Naive thymus-derived CD4-positive, alpha-beta T cell (primary cell): Measurements from ENCODE around the gene ATCAY. TPM values are rescaled to one million over a fixed set of nuclear protein-coding genes. Genes with fewer than 3 reads are reported as not detected.
A peak's percentile ranks its signal among the peaks of the same experiment; 100 is the strongest.
"Not testable (repeated sequence)": the region's sequence is repeated elsewhere in the genome, so short reads cannot be mapped to it uniquely, and the experiment has no call there.

Experiments used
- ATAC-seq: fragments of 150-1000 bp; cut with Tn5 transposase; 2 replicates; pipeline ENCODE4 v1.10.0; 2021; ENCODE audit warnings: mild to moderate bottlenecking, moderate library complexity
- CTCF ChIA-PET: fragments of 350-600 bp; sonication (Branson Sonifier 250); formaldehyde crosslinking; loops from one replicate; lab custom pipeline; 2021; ENCODE audit warnings: antibody characterized with exemption; lab: Charles Lee
- POLR2A ChIA-PET: fragments of 350-600 bp; sonication (Branson Sonifier 250); formaldehyde crosslinking; loops from one replicate; lab custom pipeline; 2021; ENCODE audit warnings: antibody characterized with exemption, inconsistent platforms; lab: Charles Lee
- DNase-seq, 9 donors: peaks; one replicate each; pipeline versions ENCODE4 v3.0.0 to v3.0.0-alpha.2; 2020 to 2022; ENCODE audit warnings: mixed read lengths in 1 of 9
- H3K27ac ChIP-seq: one replicate; pipeline ENCODE4 v1.7.0; 2013; ENCODE audit warnings: mild to moderate bottlenecking, low read depth, low read length, moderate library complexity
- H3K27me3 ChIP-seq, 2 donors: one replicate each; pipeline ENCODE4 v1.7.0; 2013; ENCODE audit warnings: low read length in 2 of 2, mild to moderate bottlenecking in 2 of 2, moderate library complexity in 2 of 2; ENCODE audit not compliant: control insufficient read depth in 2 of 2, insufficient read depth in 2 of 2
- H3K36me3 ChIP-seq, 3 experiments: 1 replicate in 2 of 3; 2 replicates in 1 of 3; pipeline ENCODE4 v1.7.0; 2013; ENCODE audit warnings: low read length in 3 of 3, mild to moderate bottlenecking in 3 of 3, moderate library complexity in 1 of 3; ENCODE audit not compliant: insufficient read depth in 3 of 3, control insufficient read depth in 2 of 3
- H3K4me1 ChIP-seq, 2 donors: one replicate each; pipeline ENCODE4 v1.7.0; 2013; ENCODE audit warnings: low read length in 2 of 2, mild to moderate bottlenecking in 2 of 2, moderate library complexity in 1 of 2; ENCODE audit not compliant: control insufficient read depth in 2 of 2, insufficient read depth in 2 of 2
- H3K4me3 ChIP-seq: 2 replicates; pipeline ENCODE4 v1.7.0; 2013; ENCODE audit warnings: mild to moderate bottlenecking, low read length
- H3K9me3 ChIP-seq, 3 experiments: 1 replicate in 2 of 3; 2 replicates in 1 of 3; pipeline ENCODE4 v1.7.0; 2013; ENCODE audit warnings: low read length in 3 of 3; ENCODE audit not compliant: control insufficient read depth in 2 of 3
- H3K27ac Mint-ChIP-seq, 9 donors: one replicate each; pipeline ENCODE4 v1.8.0; 2020 to 2022; ENCODE audit warnings: mixed read lengths in 9 of 9, mild to moderate bottlenecking in 8 of 9, moderate library complexity in 5 of 9, inconsistent platforms in 2 of 9
- H3K27me3 Mint-ChIP-seq, 5 donors: one replicate each; pipeline ENCODE4 v1.8.0; 2021 to 2022; ENCODE audit warnings: mixed read lengths in 5 of 5, mild to moderate bottlenecking in 1 of 5
- H3K36me3 Mint-ChIP-seq, 5 donors: one replicate each; pipeline ENCODE4 v1.8.0; 2020 to 2022; ENCODE audit warnings: mixed read lengths in 5 of 5, mild to moderate bottlenecking in 3 of 5, inconsistent platforms in 1 of 5
- H3K4me1 Mint-ChIP-seq, 7 donors: one replicate each; pipeline ENCODE4 v1.8.0; 2020 to 2022; ENCODE audit warnings: mixed read lengths in 7 of 7, mild to moderate bottlenecking in 3 of 7, inconsistent platforms in 1 of 7
- H3K4me3 Mint-ChIP-seq, 10 donors: one replicate each; pipeline ENCODE4 v1.8.0; 2020 to 2022; ENCODE audit warnings: mild to moderate bottlenecking in 10 of 10, mixed read lengths in 10 of 10, moderate library complexity in 6 of 10, inconsistent platforms in 2 of 10
- H3K9me3 Mint-ChIP-seq, 11 donors: one replicate each; pipeline ENCODE4 v1.8.0; 2020 to 2022; ENCODE audit warnings: mixed read lengths in 11 of 11, mild to moderate bottlenecking in 4 of 11, inconsistent platforms in 1 of 11, moderate library complexity in 1 of 11
- intact Hi-C, 2 donors: fragments of 100-400 bp; cut with micrococcal nuclease; formaldehyde crosslinking; loops; one replicate each; pipeline ENCODE4 v1.15.1; 2023
- polyA plus RNA-seq, 2 donors: library from polyadenylated mRNA; unstranded; fragments of 300-500 nt; fragmentation: Illumina TruSeq; gene quantifications; one replicate each; pipeline ENCODE4 v1.2.3, GENCODE V29; 2021
- total RNA-seq, 6 experiments: library from RNA in 5 of 6; stranded (reverse) in 5 of 6; gene quantifications; 1 replicate in 5 of 6; 2 replicates in 1 of 6; pipeline ENCODE4 v1.2.3 and lab custom pipeline; 2021 to 2026

ATCAY gene
- total and polyA plus RNA-seq, 7 experiments from 2014 or later = not detected

GRCh38 chr19:3961007-3961406 is 80.5 kb downstream of the ATCAY start:
- H3K27me3 ChIP-seq = no peaks in the 10 kb centered on the region
- peaks cover 0 to 17% (median 0%) of the 10 kb centered on the region in 5 donors for H3K36me3 Mint-ChIP-seq
- H3K36me3 ChIP-seq = peaks cover 0 to 86% (median 4%) of the 10 kb centered on the region in 3 experiments
- intact Hi-C loops = no loop called here
- H3K4me1 ChIP-seq = no peaks in the 10 kb centered on the region
- no peaks in the 10 kb centered on the region for H3K9me3 Mint-ChIP-seq
- DNase-seq = no peak
- ChIA-PET POLR2A (interaction anchor here (0.7 kb wide), 1 partner anchor 244 kb away, joined by 8 read pairs; no protein-coding TSS in a partner anchor), CTCF (interaction anchor here (0.7 kb wide), 1 partner anchor 562 kb away, joined by 3 read pairs; no protein-coding TSS in a partner anchor)
- no peak overlapping the region for H3K4me3 Mint-ChIP-seq
- no peak overlapping the region for H3K4me3 ChIP-seq
- no peak overlapping the region for H3K27ac Mint-ChIP-seq
- no peak overlapping the region for H3K27ac ChIP-seq
- no peaks in the 10 kb centered on the region for H3K27me3 Mint-ChIP-seq
- peaks cover 0 to 2% (median 0%) of the 10 kb centered on the region in 7 donors for H3K4me1 Mint-ChIP-seq
- no peaks in the 10 kb centered on the region for H3K9me3 ChIP-seq
- no peak for ATAC-seq

- CTCF ChIA-PET = no interaction called here
- H3K4me3 Mint-ChIP-seq = no peak overlapping the region
- DNase-seq (no peak), ATAC-seq (no peak)
- no peak overlapping the region for H3K4me3 ChIP-seq
- H3K9me3 ChIP-seq = no peaks in the 10 kb centered on the region
- POLR2A ChIA-PET = interaction anchor here (0.6 to 1.2 kb wide), 2 partner anchors 12 to 625 kb away, joined by 3 read pairs; no protein-coding TSS in a partner anchor
- peaks cover 0 to 16% (median 2%) of the 10 kb centered on the region in 5 donors for H3K36me3 Mint-ChIP-seq
- H3K27ac Mint-ChIP-seq = no peak overlapping the region
- H3K9me3 Mint-ChIP-seq = no peaks in the 10 kb centered on the region
- intact Hi-C loops = no loop called here
- H3K4me1 Mint-ChIP-seq = peaks cover 0 to 12% (median 8%) of the 10 kb centered on the region in 7 donors
- no peaks in the 10 kb centered on the region for H3K27me3 Mint-ChIP-seq
- no peaks in the 10 kb centered on the region for H3K4me1 ChIP-seq
- H3K36me3 ChIP-seq = peaks cover 0 to 87% (median 4%) of the 10 kb centered on the region in 3 experiments
- no peaks in the 10 kb centered on the region for H3K27me3 ChIP-seq
- H3K27ac ChIP-seq = no peak overlapping the region
These were observed 83.2 kb downstream of the ATCAY start for GRCh38 chr19:3963458-3964255.

GRCh38 chr19:3964256-3965194 is 84.0 kb downstream of the ATCAY start:
- CTCF ChIA-PET = no interaction called here
- no peak for DNase-seq

GRCh38 chr19:3966051-3967017 is 85.8 kb downstream of the ATCAY start:
- ChIA-PET POLR2A (no interaction called here), CTCF (no interaction called here)

More at GRCh38 chr19:3964256-3965194, 84.0 kb downstream of the ATCAY start:
- H3K4me1 ChIP-seq = peaks cover 2 to 4% of the 10 kb centered on the region in 2 donors
- no peaks in the 10 kb centered on the region for H3K27me3 ChIP-seq
- Mint-ChIP-seq H3K36me3 (peaks cover 0 to 16% (median 4%) of the 10 kb centered on the region in 5 donors), H3K4me3 (no peak overlapping the region), H3K9me3 (no peaks in the 10 kb centered on the region), H3K4me1 (peaks cover 3 to 18% (median 15%) of the 10 kb centered on the region in 7 donors), H3K27ac (no peak overlapping the region), H3K27me3 (no peaks in the 10 kb centered on the region)
- H3K36me3 ChIP-seq = peaks cover 0 to 87% (median 4%) of the 10 kb centered on the region in 3 experiments
- H3K9me3 ChIP-seq = no peaks in the 10 kb centered on the region
- H3K27ac ChIP-seq = no peak overlapping the region
- no peak overlapping the region for H3K4me3 ChIP-seq
- intact Hi-C loops = no loop called here
- POLR2A ChIA-PET = interaction anchor here (0.6 kb wide), 1 partner anchor 626 kb away, joined by 3 read pairs; no protein-coding TSS in a partner anchor
- no peak for ATAC-seq

GRCh38 chr19:3967983-3968382 is 87.5 kb downstream of the ATCAY start:
- H3K27me3 Mint-ChIP-seq, H3K27me3 ChIP-seq, ATAC-seq, intact Hi-C loops, H3K4me3 ChIP-seq, DNase-seq, H3K27ac Mint-ChIP-seq, H3K27ac ChIP-seq, H3K9me3 Mint-ChIP-seq, H3K9me3 ChIP-seq, POLR2A ChIA-PET: not testable (repeated sequence)
- H3K4me3 Mint-ChIP-seq = peak overlapping the region in 1 of 10 donors; percentile 59
- peaks cover 13 to 34% (median 29%) of the 10 kb centered on the region in 7 donors for H3K4me1 Mint-ChIP-seq
- H3K36me3 ChIP-seq = peaks cover 0 to 60% (median 0%) of the 10 kb centered on the region in 3 experiments
- H3K36me3 Mint-ChIP-seq = peaks cover 0 to 12% (median 4%) of the 10 kb centered on the region in 5 donors
- CTCF ChIA-PET = interaction anchor here (1.1 kb wide), 1 partner anchor 22 kb away, joined by 4 read pairs; no protein-coding TSS in a partner anchor
- H3K4me1 ChIP-seq = peaks cover 13 to 16% of the 10 kb centered on the region in 2 donors

More at GRCh38 chr19:3966051-3967017, 85.8 kb downstream of the ATCAY start:
- ATAC-seq = no peak
- H3K27me3 ChIP-seq = no peaks in the 10 kb centered on the region
- DNase-seq = no peak
- peaks cover 13 to 32% (median 27%) of the 10 kb centered on the region in 7 donors for H3K4me1 Mint-ChIP-seq
- intact Hi-C loops = no loop called here
- H3K4me3 Mint-ChIP-seq = peak overlapping the region in 1 of 10 donors; percentile 41
- H3K9me3 ChIP-seq = no peaks in the 10 kb centered on the region
- no peak overlapping the region for H3K27ac ChIP-seq
- H3K27ac Mint-ChIP-seq = peak overlapping the region in 1 of 9 donors; percentile 62
- peaks cover 0 to 74% (median 4%) of the 10 kb centered on the region in 3 experiments for H3K36me3 ChIP-seq
- H3K4me3 ChIP-seq = no peak overlapping the region
- peaks cover 0 to 20% (median 5%) of the 10 kb centered on the region in 5 donors for H3K36me3 Mint-ChIP-seq
- H3K9me3 Mint-ChIP-seq = no peaks in the 10 kb centered on the region
- no peaks in the 10 kb centered on the region for H3K27me3 Mint-ChIP-seq
- H3K4me1 ChIP-seq = peaks cover 13 to 14% of the 10 kb centered on the region in 2 donors
